22Rv1 (cell line): ENCODE data around the gene SEC14L3.
"Not testable (repeated sequence)": the region's sequence is repeated elsewhere in the genome, so short reads cannot be mapped to it uniquely, and the experiment has no call there.

Experiments
- H3K27ac ChIP-seq: fragments of 450-650 bp; 2 replicates; pipeline ENCODE4 v1.5.1; 2017
- ZFX ChIP-seq: fragments of 450-650 bp; IDR thresholded peaks from 2 replicates; pipeline ENCODE4 v1.6.1; 2017; ENCODE audit warnings: antibody characterized with exemption, borderline replicate concordance
- TF ChIP-seq, protein P1 (sequence below): fragments of 450-650 bp; IDR thresholded peaks from 2 replicates; pipeline ENCODE4 v1.5.1; 2017; ENCODE audit warnings: mild to moderate bottlenecking

The SEC14L3 gene

GRCh38 chr22:30474121-30474520, 2.3 kb upstream of the SEC14L3 start:
- TF ChIP-seq ZFX: no peak
- TF ChIP-seq, protein P1, sequence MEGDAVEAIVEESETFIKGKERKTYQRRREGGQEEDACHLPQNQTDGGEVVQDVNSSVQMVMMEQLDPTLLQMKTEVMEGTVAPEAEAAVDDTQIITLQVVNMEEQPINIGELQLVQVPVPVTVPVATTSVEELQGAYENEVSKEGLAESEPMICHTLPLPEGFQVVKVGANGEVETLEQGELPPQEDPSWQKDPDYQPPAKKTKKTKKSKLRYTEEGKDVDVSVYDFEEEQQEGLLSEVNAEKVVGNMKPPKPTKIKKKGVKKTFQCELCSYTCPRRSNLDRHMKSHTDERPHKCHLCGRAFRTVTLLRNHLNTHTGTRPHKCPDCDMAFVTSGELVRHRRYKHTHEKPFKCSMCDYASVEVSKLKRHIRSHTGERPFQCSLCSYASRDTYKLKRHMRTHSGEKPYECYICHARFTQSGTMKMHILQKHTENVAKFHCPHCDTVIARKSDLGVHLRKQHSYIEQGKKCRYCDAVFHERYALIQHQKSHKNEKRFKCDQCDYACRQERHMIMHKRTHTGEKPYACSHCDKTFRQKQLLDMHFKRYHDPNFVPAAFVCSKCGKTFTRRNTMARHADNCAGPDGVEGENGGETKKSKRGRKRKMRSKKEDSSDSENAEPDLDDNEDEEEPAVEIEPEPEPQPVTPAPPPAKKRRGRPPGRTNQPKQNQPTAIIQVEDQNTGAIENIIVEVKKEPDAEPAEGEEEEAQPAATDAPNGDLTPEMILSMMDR: no peak
- H3K27ac ChIP-seq: no peak overlapping the region

GRCh38 chr22:30472994-30473720, 1.3 kb upstream of the SEC14L3 start:
- TF ChIP-seq ZFX: no peak
- TF ChIP-seq, protein P1: no peak
- H3K27ac ChIP-seq: no peak overlapping the region

DNA sequence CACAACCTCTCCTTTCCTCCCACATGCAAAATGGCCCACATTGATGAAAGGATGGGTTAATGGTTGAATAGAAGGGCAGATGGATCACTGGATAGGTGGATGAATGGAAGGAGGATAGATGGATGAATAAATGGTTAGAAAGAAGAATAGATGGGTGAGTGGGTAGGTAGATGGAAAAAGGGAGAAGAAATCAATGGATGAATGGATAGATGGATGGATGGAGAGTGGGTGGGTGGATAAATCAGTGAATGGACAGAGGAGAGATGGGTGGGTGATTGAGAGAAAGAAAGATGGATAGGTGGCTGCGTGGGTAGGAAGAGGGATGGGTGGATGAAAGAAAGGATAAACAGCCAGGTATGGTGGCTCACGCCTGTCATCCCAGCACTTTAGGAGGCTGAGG, 1.2 kb downstream of the SEC14L3 start:
- TF ChIP-seq, protein P1: no peak
- no peak for TF ChIP-seq ZFX
- H3K27ac ChIP-seq: no peak overlapping the region

- no peak overlapping the region for H3K27ac ChIP-seq
- no peak for TF ChIP-seq ZFX
These were observed 2.7 kb downstream of the SEC14L3 start for GRCh38 chr22:30469165-30469564.

GRCh38 chr22:30460555-30460954, 11.3 kb downstream of the SEC14L3 start:
- not testable (repeated sequence) for H3K27ac ChIP-seq

GRCh38 chr22:30460147-30460546, 11.7 kb downstream of the SEC14L3 start:
- no peak overlapping the region for H3K27ac ChIP-seq
- TF ChIP-seq, protein P1: no peak

- TF ChIP-seq ZFX: no peak
- TF ChIP-seq, protein P1: no peak
- no peak overlapping the region for H3K27ac ChIP-seq
These were observed 12.4 kb downstream of the SEC14L3 start for GRCh38 chr22:30459181-30460052.

GRCh38 chr22:30457981-30458380, 13.8 kb downstream of the SEC14L3 start:
- TF ChIP-seq, protein P1: no peak
- no peak for TF ChIP-seq ZFX
- no peak overlapping the region for H3K27ac ChIP-seq
